ENCODE results near the gene SNTN.

DNA sequence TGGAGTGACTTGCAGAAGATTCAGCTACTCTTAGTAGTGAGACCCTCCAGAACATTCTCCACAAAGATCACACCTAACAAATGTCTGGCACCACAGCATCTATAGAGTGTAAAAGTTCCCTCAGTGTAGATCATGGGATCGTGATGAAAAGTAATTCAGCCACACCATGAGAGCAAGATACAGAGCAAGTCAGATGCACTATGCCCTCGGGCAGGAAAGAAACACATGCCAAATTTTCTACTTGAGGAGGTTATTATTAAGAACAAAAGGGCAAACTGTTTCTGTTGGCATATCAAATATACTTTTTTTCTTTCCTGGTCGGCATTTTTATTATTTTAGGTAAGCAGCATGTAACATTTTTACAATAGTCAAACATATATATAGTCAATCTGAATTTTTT is 44.8 kb upstream of the SNTN start:
- TF ChIP-seq CEBPB (IDR thresholded peaks at IDR 0.05): no peak
- TF ChIP-seq MAX (IDR thresholded peaks at IDR 0.05): no peak
- TF ChIP-seq, protein P1, sequence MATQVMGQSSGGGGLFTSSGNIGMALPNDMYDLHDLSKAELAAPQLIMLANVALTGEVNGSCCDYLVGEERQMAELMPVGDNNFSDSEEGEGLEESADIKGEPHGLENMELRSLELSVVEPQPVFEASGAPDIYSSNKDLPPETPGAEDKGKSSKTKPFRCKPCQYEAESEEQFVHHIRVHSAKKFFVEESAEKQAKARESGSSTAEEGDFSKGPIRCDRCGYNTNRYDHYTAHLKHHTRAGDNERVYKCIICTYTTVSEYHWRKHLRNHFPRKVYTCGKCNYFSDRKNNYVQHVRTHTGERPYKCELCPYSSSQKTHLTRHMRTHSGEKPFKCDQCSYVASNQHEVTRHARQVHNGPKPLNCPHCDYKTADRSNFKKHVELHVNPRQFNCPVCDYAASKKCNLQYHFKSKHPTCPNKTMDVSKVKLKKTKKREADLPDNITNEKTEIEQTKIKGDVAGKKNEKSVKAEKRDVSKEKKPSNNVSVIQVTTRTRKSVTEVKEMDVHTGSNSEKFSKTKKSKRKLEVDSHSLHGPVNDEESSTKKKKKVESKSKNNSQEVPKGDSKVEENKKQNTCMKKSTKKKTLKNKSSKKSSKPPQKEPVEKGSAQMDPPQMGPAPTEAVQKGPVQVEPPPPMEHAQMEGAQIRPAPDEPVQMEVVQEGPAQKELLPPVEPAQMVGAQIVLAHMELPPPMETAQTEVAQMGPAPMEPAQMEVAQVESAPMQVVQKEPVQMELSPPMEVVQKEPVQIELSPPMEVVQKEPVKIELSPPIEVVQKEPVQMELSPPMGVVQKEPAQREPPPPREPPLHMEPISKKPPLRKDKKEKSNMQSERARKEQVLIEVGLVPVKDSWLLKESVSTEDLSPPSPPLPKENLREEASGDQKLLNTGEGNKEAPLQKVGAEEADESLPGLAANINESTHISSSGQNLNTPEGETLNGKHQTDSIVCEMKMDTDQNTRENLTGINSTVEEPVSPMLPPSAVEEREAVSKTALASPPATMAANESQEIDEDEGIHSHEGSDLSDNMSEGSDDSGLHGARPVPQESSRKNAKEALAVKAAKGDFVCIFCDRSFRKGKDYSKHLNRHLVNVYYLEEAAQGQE (IDR thresholded peaks at IDR 0.05; ENCODE audit: low read depth): no peak
- TF ChIP-seq TEAD4 (IDR thresholded peaks at IDR 0.05): no peak
- TF ChIP-seq YY1 (IDR thresholded peaks at IDR 0.05; ENCODE audit: low read depth): no peak
- no peak for TF ChIP-seq EGR1 (IDR thresholded peaks at IDR 0.05)
- no peak for TF ChIP-seq FOXM1 (IDR thresholded peaks at IDR 0.05; ENCODE audit: borderline replicate concordance, low read depth)
- no peak for TF ChIP-seq TAF1 (IDR thresholded peaks at IDR 0.05; ENCODE audit: low read depth)
- no peak for TF ChIP-seq RAD21 (IDR thresholded peaks at IDR 0.05; ENCODE audit: low read depth)
- no peak for TF ChIP-seq EP300 (IDR thresholded peaks at IDR 0.05; ENCODE audit: borderline replicate concordance)
- no peak for TF ChIP-seq CREB1 (IDR thresholded peaks at IDR 0.05; ENCODE audit: low read depth)
- TF ChIP-seq TCF12 (IDR thresholded peaks at IDR 0.05; ENCODE audit: low read depth): no peak
